K562 treated with DMSO at 1 percent for 12 hours (cell line): ENCODE data around the gene RYR1. TPM values are rescaled to one million over a fixed set of nuclear protein-coding genes. Genes with fewer than 3 reads are reported as not detected.

ENCODE experiments used
- total RNA-seq: library from RNA; unstranded; fragments of 300-600 nt; gene quantifications from 2 replicates; pipeline ENCODE4 v1.2.3, GENCODE V29; 2022; ENCODE audit not compliant: insufficient read depth

Gene RYR1
- total RNA-seq = 0.57 and 7.7 TPM in 2 replicates

GRCh38 chr19:38433268-38433733, at the start of gene RYR1:
RYR1 (plus strand) TSS chr19:38433691; CDS start chr19:38433830, 139 bp downstream.

GRCh38 chr19:38387550-38388348, 45.7 kb upstream of the RYR1 start, which contains the start of gene GGN:
GGN (minus strand) TSS chr19:38388034; CDS start chr19:38387261, 773 bp downstream.

GRCh38 chr19:38388349-38389100, 45.0 kb upstream of the RYR1 start, which contains the start of gene SPRED3:
SPRED3 (plus strand) TSS chr19:38388697; CDS start chr19:38390303, 1,606 bp downstream.

GRCh38 chr19:38402967-38403674, 30.4 kb upstream of the RYR1 start, which contains the start of gene FAM98C:
FAM98C (plus strand) TSS chr19:38403093; CDS start chr19:38403154, 61 bp downstream.

GRCh38 chr19:38425810-38426466, 7.6 kb upstream of the RYR1 start, which contains the start of gene RASGRP4:
RASGRP4 (minus strand) TSS chr19:38426219; CDS start chr19:38426091, 128 bp downstream.

GRCh38 chr19:38617764-38618589, 184.5 kb downstream of the RYR1 start, which contains the start of gene MAP4K1:
MAP4K1 (minus strand) TSS chr19:38617953; CDS start chr19:38617895, 58 bp downstream.

GRCh38 chr19:38618590-38619360, 185.3 kb downstream of the RYR1 start, which contains the start of gene EIF3K:
EIF3K (plus strand) TSS chr19:38619188; CDS start chr19:38619269, 81 bp downstream.

Other genes starting within 250 kb of the RYR1 start
- 1.1 and 1.4 TPM in 2 replicates for gene DPF1, start 209.5 kb upstream of the RYR1 start, total RNA-seq
- gene PPP1R14A, start 177.3 kb upstream of the RYR1 start, total RNA-seq = 38.8 and 79.9 TPM in 2 replicates
- gene SPINT2, start 169.1 kb upstream of the RYR1 start, total RNA-seq = not detected in 2 replicates
- not detected in 2 replicates for gene C19orf33, start 129.4 kb upstream of the RYR1 start, total RNA-seq
- gene YIF1B, start 117.7 kb upstream of the RYR1 start, total RNA-seq = 286 and 399 TPM in 2 replicates
- 0.20 TPM in 1 of 2 replicates, not detected in the other for gene KCNK6, start 113.8 kb upstream of the RYR1 start, total RNA-seq
- gene CATSPERG, start 97.9 kb upstream of the RYR1 start, total RNA-seq = 0.94 TPM in 1 of 2 replicates, not detected in the other
- gene PSMD8, start 59.1 kb upstream of the RYR1 start, total RNA-seq = 304 and 323 TPM in 2 replicates
- 0.61 and 1.0 TPM in 2 replicates for gene GGN, start 45.7 kb upstream of the RYR1 start, total RNA-seq
- 0.63 and 1.7 TPM in 2 replicates for gene SPRED3, start 45.0 kb upstream of the RYR1 start, total RNA-seq
- 35.3 and 45.5 TPM in 2 replicates for gene FAM98C, start 30.6 kb upstream of the RYR1 start, total RNA-seq
- 8.8 and 19.0 TPM in 2 replicates for gene RASGRP4, start 7.5 kb upstream of the RYR1 start, total RNA-seq
- 0.46 TPM in 1 of 2 replicates, not detected in the other for gene MAP4K1, start 184.3 kb downstream of the RYR1 start, total RNA-seq
- 599 and 724 TPM in 2 replicates for gene EIF3K, start 185.5 kb downstream of the RYR1 start, total RNA-seq
- 213 and 290 TPM in 2 replicates for gene ACTN4, start 214.0 kb downstream of the RYR1 start, total RNA-seq